OCI-LY7 (cell line): ENCODE data around the gene DYNC1I1. TPM values are rescaled to one million over a fixed set of nuclear protein-coding genes. Genes with fewer than 3 reads are reported as not detected.

Experiments used
- BruUV-seq: library from RNA; stranded (reverse); fragments of 400-500 nt; replicated peaks from 2 replicates; lab custom pipeline; 2021; lab: Mats Ljungman, UMichigan
- CTCF ChIA-PET: fragments of 300-600 bp; sonication (Branson Sonifier 250); formaldehyde crosslinking; loops from one replicate; lab custom pipeline; 2022; ENCODE audit warnings: antibody characterized with exemption; ENCODE audit not compliant: unreplicated experiment; lab: Charles Lee
- POLR2A ChIA-PET: fragments of 300-600 bp; sonication (Branson Sonifier 250); formaldehyde crosslinking; loops from one replicate; lab custom pipeline; 2022; ENCODE audit warnings: antibody characterized with exemption; lab: Charles Lee
- DNase-seq: peaks from one replicate; pipeline ENCODE4 v3.0.0-alpha.2; 2015; ENCODE audit warnings: low spot score
- H2AFZ ChIP-seq: fragments of 200-600 bp; sonication (generic), shearing (Covaris generic); 2 replicates; pipeline ENCODE4 v1.6.1; 2014; ENCODE audit warnings: mild to moderate bottlenecking, antibody characterized with exemption, low read length, moderate library complexity
- H3K27ac ChIP-seq: fragments of 200-600 bp; sonication (generic); 2 replicates; pipeline ENCODE4 v1.5.1; 2014; ENCODE audit warnings: mixed run types, low read depth, mild to moderate bottlenecking, moderate library complexity, low read length, inconsistent platforms; ENCODE audit not compliant: poor library complexity, severe bottlenecking
- H3K36me3 ChIP-seq: fragments of 200-600 bp; sonication (generic); 2 replicates; pipeline ENCODE4 v1.6.1; 2014; ENCODE audit warnings: mild to moderate bottlenecking, antibody characterized with exemption, low read length, moderate library complexity, mixed read lengths; ENCODE audit not compliant: insufficient read depth
- H3K4me1 ChIP-seq: fragments of 200-600 bp; sonication (generic); 2 replicates; pipeline ENCODE4 v1.5.1; 2014; ENCODE audit warnings: mild to moderate bottlenecking, low read length; ENCODE audit not compliant: insufficient read depth, poor library complexity, severe bottlenecking
- H3K4me2 ChIP-seq: fragments of 200-600 bp; sonication (generic); 2 replicates; pipeline ENCODE4 v1.6.1; 2014; ENCODE audit warnings: mild to moderate bottlenecking, low read length
- H3K4me3 ChIP-seq: fragments of 200-600 bp; sonication (generic); 2 replicates; pipeline ENCODE4 v1.5.1; 2014; ENCODE audit warnings: mild to moderate bottlenecking, low read depth, low read length; ENCODE audit not compliant: poor library complexity, severe bottlenecking
- H3K79me2 ChIP-seq: fragments of 200-600 bp; sonication (generic); 2 replicates; pipeline ENCODE4 v1.6.1; 2016; ENCODE audit warnings: low read depth, mild to moderate bottlenecking, low read length, moderate library complexity, mixed read lengths; ENCODE audit not compliant: insufficient read depth
- H3K9me2 ChIP-seq: fragments of 200-600 bp; sonication (generic); 2 replicates; pipeline ENCODE4 v1.6.1; 2016; ENCODE audit warnings: mild to moderate bottlenecking, low read length, mixed read lengths; ENCODE audit not compliant: insufficient read depth
- H3K9me3 ChIP-seq: fragments of 200-600 bp; sonication (generic); 2 replicates; pipeline ENCODE4 v1.6.1; 2014; ENCODE audit warnings: mild to moderate bottlenecking, mixed run types, low read length, mixed read lengths
- H4K20me1 ChIP-seq: fragments of 200-600 bp; sonication (generic); 2 replicates; pipeline ENCODE4 v1.6.1; 2014; ENCODE audit warnings: mild to moderate bottlenecking, antibody characterized with exemption, low read length, moderate library complexity, mixed read lengths; ENCODE audit not compliant: insufficient read depth
- EZH2phosphoT487 ChIP-seq: fragments of 200-600 bp; sonication (generic); IDR thresholded peaks from 2 replicates; pipeline ENCODE4 v1.6.1; 2018; ENCODE audit warnings: low read depth, borderline replicate concordance, mild to moderate bottlenecking, mixed run types, antibody characterized with exemption, low read length, moderate library complexity, mixed read lengths
- intact Hi-C: fragments of 100-400 bp; cut with micrococcal nuclease; formaldehyde crosslinking; loops from one replicate; pipeline ENCODE4 v1.10.0; 2022; ENCODE audit not compliant: unreplicated experiment
- total RNA-seq, 2 experiments: library from RNA; depleted of rRNA in 1 of 2; stranded (reverse); fragments of >200 nt in 1 of 2; shearing (Covaris generic) in 1 of 2; gene quantifications; 2 replicates each; pipeline ENCODE4 v1.2.3, GENCODE V29; 2014 to 2022
- TF ChIP-seq, protein P1 (sequence below): fragments of 200-600 bp; sonication (generic); conservative IDR thresholded peaks from 2 replicates; pipeline ENCODE4 v1.5.1; 2014; ENCODE audit warnings: mild to moderate bottlenecking, antibody characterized with exemption, low read length, moderate library complexity, mixed read lengths

Gene DYNC1I1
- total RNA-seq, 2 experiments from 2014 or later = not detected

DNA sequence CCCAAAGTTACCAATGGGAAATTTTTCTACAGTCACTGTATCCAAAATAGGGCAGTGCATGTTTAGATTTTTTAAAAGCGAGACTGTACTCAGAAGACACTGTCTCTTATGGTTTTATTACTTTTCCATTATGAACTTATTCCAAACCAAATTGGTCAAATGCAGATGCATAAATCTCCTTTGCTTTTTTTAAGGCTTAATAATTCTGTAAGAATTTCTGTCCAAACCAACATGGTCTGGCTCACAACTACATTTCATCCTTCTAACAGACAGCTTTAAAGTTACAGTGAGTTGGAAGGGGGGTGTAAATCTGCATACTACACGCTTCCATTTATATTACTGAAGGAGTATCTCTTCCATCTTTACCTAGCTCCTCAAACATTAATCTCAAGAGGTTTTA lies 350.4 kb downstream of the DYNC1I1 start:
- no TSS peak for BruUV-seq
- Histone ChIP-seq H3K9me3 (no peaks in the 10 kb centered on the region), H3K4me3 (no peak overlapping the region), H3K27ac (no peak overlapping the region), H4K20me1 (no peaks in the 10 kb centered on the region), H2AFZ (no peak overlapping the region), H3K36me3 (no peaks in the 10 kb centered on the region), H3K79me2 (no peaks in the 10 kb centered on the region), H3K4me1 (no peaks in the 10 kb centered on the region), H3K4me2 (no peak overlapping the region), H3K9me2 (no peaks in the 10 kb centered on the region)
- no peak for DNase-seq
- intact Hi-C loops = no loop called here
- ChIA-PET POLR2A (no interaction called here), CTCF (no interaction called here)
- TF ChIP-seq, protein P1, sequence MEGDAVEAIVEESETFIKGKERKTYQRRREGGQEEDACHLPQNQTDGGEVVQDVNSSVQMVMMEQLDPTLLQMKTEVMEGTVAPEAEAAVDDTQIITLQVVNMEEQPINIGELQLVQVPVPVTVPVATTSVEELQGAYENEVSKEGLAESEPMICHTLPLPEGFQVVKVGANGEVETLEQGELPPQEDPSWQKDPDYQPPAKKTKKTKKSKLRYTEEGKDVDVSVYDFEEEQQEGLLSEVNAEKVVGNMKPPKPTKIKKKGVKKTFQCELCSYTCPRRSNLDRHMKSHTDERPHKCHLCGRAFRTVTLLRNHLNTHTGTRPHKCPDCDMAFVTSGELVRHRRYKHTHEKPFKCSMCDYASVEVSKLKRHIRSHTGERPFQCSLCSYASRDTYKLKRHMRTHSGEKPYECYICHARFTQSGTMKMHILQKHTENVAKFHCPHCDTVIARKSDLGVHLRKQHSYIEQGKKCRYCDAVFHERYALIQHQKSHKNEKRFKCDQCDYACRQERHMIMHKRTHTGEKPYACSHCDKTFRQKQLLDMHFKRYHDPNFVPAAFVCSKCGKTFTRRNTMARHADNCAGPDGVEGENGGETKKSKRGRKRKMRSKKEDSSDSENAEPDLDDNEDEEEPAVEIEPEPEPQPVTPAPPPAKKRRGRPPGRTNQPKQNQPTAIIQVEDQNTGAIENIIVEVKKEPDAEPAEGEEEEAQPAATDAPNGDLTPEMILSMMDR = no peak
- TF ChIP-seq EZH2phosphoT487 = no peak

DNA sequence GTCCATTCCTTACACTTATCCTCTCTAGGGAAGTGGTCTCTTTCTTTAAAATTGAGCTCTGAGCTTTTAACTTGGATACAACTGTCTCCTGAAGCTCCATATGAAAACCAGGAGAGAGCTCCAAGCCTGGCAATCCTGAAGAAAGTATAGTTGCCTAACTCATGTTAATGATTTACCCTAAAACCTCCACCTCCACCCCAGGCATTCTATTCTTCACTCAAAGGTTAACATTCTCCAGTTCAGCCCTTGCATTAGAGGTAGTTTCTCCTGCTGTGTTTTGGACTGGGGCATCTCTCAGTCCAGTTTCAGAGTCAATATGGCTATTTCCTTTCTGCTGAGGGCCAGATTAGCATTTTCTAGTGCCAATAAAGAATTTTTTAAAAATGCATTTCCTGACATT lies 354.0 kb downstream of the DYNC1I1 start:
- TF ChIP-seq EZH2phosphoT487 = no peak
- TF ChIP-seq, protein P1 = no peak
- H3K4me1 ChIP-seq = no peaks in the 10 kb centered on the region
- intact Hi-C loops = no loop called here
- no TSS peak for BruUV-seq
- no peaks in the 10 kb centered on the region for H3K9me3 ChIP-seq
- no peak overlapping the region for H3K4me3 ChIP-seq
- no peak for DNase-seq
- no peaks in the 10 kb centered on the region for H3K9me2 ChIP-seq
- no peak overlapping the region for H3K27ac ChIP-seq
- CTCF ChIA-PET = no interaction called here
- H4K20me1 ChIP-seq = no peaks in the 10 kb centered on the region
- H3K4me2 ChIP-seq = no peak overlapping the region
- no peaks in the 10 kb centered on the region for H3K36me3 ChIP-seq
- POLR2A ChIA-PET = interaction anchor here (1.0 kb wide), 1 partner anchor 14 kb away, joined by 3 read pairs; no protein-coding TSS in a partner anchor
- H2AFZ ChIP-seq = no peak overlapping the region
- no peaks in the 10 kb centered on the region for H3K79me2 ChIP-seq

DNA sequence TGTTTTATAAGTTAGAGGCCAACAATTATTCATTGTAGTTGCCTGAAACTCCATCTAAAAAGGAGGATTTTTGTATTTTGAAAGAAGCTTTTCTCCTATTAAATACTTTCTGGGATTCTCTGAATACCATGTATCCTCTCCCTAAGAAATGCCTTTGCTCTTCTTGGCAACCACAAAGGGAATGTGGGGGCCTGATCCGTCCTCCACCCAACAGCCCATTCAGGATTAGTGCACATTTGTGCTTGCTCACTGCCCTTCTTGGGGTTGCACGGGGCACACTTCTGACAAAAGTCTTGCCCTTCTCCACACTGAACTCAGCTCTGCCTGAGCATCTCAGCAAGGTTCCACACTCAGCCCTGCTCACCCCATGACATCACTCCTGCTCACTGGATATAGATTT lies 355.4 kb downstream of the DYNC1I1 start:
- POLR2A ChIA-PET = no interaction called here
- Histone ChIP-seq H3K4me3 (no peak overlapping the region), H4K20me1 (no peaks in the 10 kb centered on the region), H3K9me2 (no peaks in the 10 kb centered on the region), H3K79me2 (no peaks in the 10 kb centered on the region), H3K4me2 (no peak overlapping the region), H3K27ac (no peak overlapping the region), H3K9me3 (no peaks in the 10 kb centered on the region), H2AFZ (no peak overlapping the region), H3K36me3 (no peaks in the 10 kb centered on the region), H3K4me1 (no peaks in the 10 kb centered on the region)
- TF ChIP-seq, protein P1 = no peak
- TF ChIP-seq EZH2phosphoT487 = no peak
- no TSS peak for BruUV-seq
- no peak for DNase-seq
- CTCF ChIA-PET = no interaction called here
- intact Hi-C loops = no loop called here
